HEK293 (cell line): ENCODE measurements around the gene PIK3CA.

Source experiments
- CTCF ChIA-PET: fragments of 350-600 bp; formaldehyde crosslinking; extraction: SDS; loops from one replicate; lab custom pipeline; 2021; ENCODE audit warnings: antibody characterized with exemption; lab: Yijun Ruan, JAX
- POLR2A ChIA-PET: fragments of 300-600 bp; formaldehyde crosslinking; extraction: SDS; loops from one replicate; lab custom pipeline; 2020; ENCODE audit warnings: antibody characterized with exemption, inconsistent platforms; lab: Yijun Ruan, JAX
- H3K27ac ChIP-seq: fragments of 200-500 bp; sonication (Bioruptor generic); 2 replicates; pipeline ENCODE4 v1.5.1; 2014; ENCODE audit warnings: low read depth, low read length, control low read depth, inconsistent platforms; ENCODE audit errors: extremely low read depth
- H3K36me3 ChIP-seq, 2 experiments: fragments of 200-500 bp in 1 of 2; sonication (Bioruptor generic) in 1 of 2; 1 replicate in 1 of 2; 2 replicates in 1 of 2; pipeline ENCODE4 v1.5.1; 2014 to 2017; ENCODE audit warnings: inconsistent platforms in 2 of 2, low read length in 2 of 2; ENCODE audit not compliant: control insufficient read depth in 2 of 2, insufficient read depth in 1 of 2
- H3K4me1 ChIP-seq: fragments of 200-500 bp; sonication (Bioruptor generic); 2 replicates; pipeline ENCODE4 v1.5.1; 2014; ENCODE audit warnings: mild to moderate bottlenecking, low read length, inconsistent platforms; ENCODE audit not compliant: control insufficient read depth, insufficient read depth
- H3K4me3 ChIP-seq: 2 replicates; pipeline ENCODE4 v1.5.1; 2011; ENCODE audit warnings: low read depth, mild to moderate bottlenecking, control low read depth, low read length, moderate library complexity
- H3K9me3 ChIP-seq: fragments of 200-500 bp; sonication (Bioruptor generic); 2 replicates; pipeline ENCODE4 v1.5.1; 2014; ENCODE audit warnings: low read depth, low read length, inconsistent platforms; ENCODE audit not compliant: control insufficient read depth, insufficient read depth
- BCL11B ChIP-seq: fragments of 450-650 bp; formaldehyde crosslinking; IDR thresholded peaks from 2 replicates; pipeline ENCODE4 v1.5.1; 2016; ENCODE audit warnings: low read depth, missing biosample characterization, missing genetic modification characterization
- HOXC10 ChIP-seq: sonication (generic); formaldehyde crosslinking; IDR thresholded peaks from 2 replicates; pipeline ENCODE4 v1.8.1; 2023; ENCODE audit warnings: mild to moderate bottlenecking, missing genetic modification reagents
- IKZF3 ChIP-seq: fragments of 450-650 bp; IDR thresholded peaks from 2 replicates; pipeline ENCODE4 v1.5.0; 2018; ENCODE audit warnings: missing biosample characterization, mild to moderate bottlenecking, missing genetic modification characterization, moderate library complexity
- KLF1 ChIP-seq: fragments of 450-650 bp; formaldehyde crosslinking; IDR thresholded peaks from 2 replicates; pipeline ENCODE4 v1.5.1; 2016; ENCODE audit warnings: missing biosample characterization, missing genetic modification characterization
- KLF7 ChIP-seq: fragments of 450-650 bp; formaldehyde crosslinking; IDR thresholded peaks from 2 replicates; pipeline ENCODE4 v1.5.1; 2016; ENCODE audit warnings: missing biosample characterization, missing genetic modification characterization, borderline replicate concordance
- PBX3 ChIP-seq: sonication (generic); formaldehyde crosslinking; IDR thresholded peaks from 2 replicates; pipeline ENCODE4 v1.8.1; 2022; ENCODE audit warnings: mild to moderate bottlenecking, moderate library complexity, missing genetic modification reagents
- PRDM6 ChIP-seq: fragments of 450-650 bp; formaldehyde crosslinking; IDR thresholded peaks from 2 replicates; pipeline ENCODE4 v1.5.1; 2017; ENCODE audit warnings: missing biosample characterization, missing genetic modification characterization
- RBAK ChIP-seq: fragments of 450-650 bp; formaldehyde crosslinking; IDR thresholded peaks from 2 replicates; pipeline ENCODE4 v1.5.1; 2016; ENCODE audit warnings: missing biosample characterization, missing genetic modification characterization
- SCRT1 ChIP-seq: fragments of 450-650 bp; formaldehyde crosslinking; IDR thresholded peaks from 2 replicates; pipeline ENCODE4 v1.5.1; 2016; ENCODE audit warnings: missing biosample characterization, missing genetic modification characterization, borderline replicate concordance
- WT1 ChIP-seq: fragments of 450-650 bp; formaldehyde crosslinking; IDR thresholded peaks from 2 replicates; pipeline ENCODE4 v1.5.1; 2016; ENCODE audit warnings: missing biosample characterization, missing genetic modification characterization
- YY1 ChIP-seq: fragments of 450-650 bp; formaldehyde crosslinking; IDR thresholded peaks from 2 replicates; pipeline ENCODE4 v1.5.1; 2018; ENCODE audit warnings: missing biosample characterization, missing genetic modification characterization
- ZBTB1 ChIP-seq: fragments of 450-650 bp; formaldehyde crosslinking; IDR thresholded peaks from 2 replicates; pipeline ENCODE4 v1.5.1; 2016; ENCODE audit warnings: missing biosample characterization, missing genetic modification characterization
- ZBTB11 ChIP-seq: fragments of 450-650 bp; formaldehyde crosslinking; conservative IDR thresholded peaks from 2 replicates; pipeline ENCODE4 v1.5.1; 2016; ENCODE audit warnings: low read depth, missing biosample characterization, missing genetic modification characterization
- ZBTB48 ChIP-seq: fragments of 450-650 bp; formaldehyde crosslinking; IDR thresholded peaks from 2 replicates; pipeline ENCODE4 v1.5.1; 2016; ENCODE audit warnings: missing biosample characterization, missing genetic modification characterization
- ZBTB7A ChIP-seq: fragments of 450-650 bp; formaldehyde crosslinking; IDR thresholded peaks from 2 replicates; pipeline ENCODE4 v1.5.1; 2016; ENCODE audit warnings: low read depth, missing biosample characterization, missing genetic modification characterization
- ZEB2 ChIP-seq: fragments of 450-650 bp; formaldehyde crosslinking; IDR thresholded peaks from 2 replicates; pipeline ENCODE4 v1.5.1; 2016; ENCODE audit warnings: missing biosample characterization, missing genetic modification characterization
- ZFP41 ChIP-seq: fragments of 450-650 bp; formaldehyde crosslinking; IDR thresholded peaks from 2 replicates; pipeline ENCODE4 v1.5.1; 2016; ENCODE audit warnings: missing biosample characterization, missing genetic modification characterization, borderline replicate concordance
- ZNF140 ChIP-seq: fragments of 450-650 bp; formaldehyde crosslinking; IDR thresholded peaks from 2 replicates; pipeline ENCODE4 v1.5.1; 2016; ENCODE audit warnings: missing biosample characterization, missing genetic modification characterization
- ZNF16 ChIP-seq: fragments of 450-650 bp; formaldehyde crosslinking; IDR thresholded peaks from 2 replicates; pipeline ENCODE4 v1.5.1; 2016; ENCODE audit warnings: low read depth, missing biosample characterization, missing genetic modification characterization
- ZNF175 ChIP-seq: fragments of 450-650 bp; formaldehyde crosslinking; IDR thresholded peaks from 2 replicates; pipeline ENCODE4 v1.5.1; 2016; ENCODE audit warnings: missing biosample characterization, missing genetic modification characterization
- ZNF354C ChIP-seq: fragments of 450-650 bp; formaldehyde crosslinking; IDR thresholded peaks from 2 replicates; pipeline ENCODE4 v1.5.1; 2016; ENCODE audit warnings: missing biosample characterization, missing genetic modification characterization, low read depth, borderline replicate concordance
- ZNF561 ChIP-seq: fragments of 450-650 bp; IDR thresholded peaks from 2 replicates; pipeline ENCODE4 v1.5.1; 2018; ENCODE audit warnings: missing biosample characterization, missing genetic modification characterization, borderline replicate concordance
- ZNF571 ChIP-seq: fragments of 450-650 bp; formaldehyde crosslinking; IDR thresholded peaks from 2 replicates; pipeline ENCODE4 v1.5.0; 2017; ENCODE audit warnings: missing biosample characterization, missing genetic modification characterization
- ZNF629 ChIP-seq: fragments of 450-650 bp; formaldehyde crosslinking; IDR thresholded peaks from 2 replicates; pipeline ENCODE4 v1.5.1; 2017; ENCODE audit warnings: missing biosample characterization, missing genetic modification characterization
- ZNF670 ChIP-seq: fragments of 450-650 bp; formaldehyde crosslinking; IDR thresholded peaks from 2 replicates; pipeline ENCODE4 v1.5.1; 2016; ENCODE audit warnings: missing biosample characterization, missing genetic modification characterization, low read depth
- ZNF830 ChIP-seq: fragments of 450-650 bp; IDR thresholded peaks from 2 replicates; pipeline ENCODE4 v1.5.0; 2018; ENCODE audit warnings: missing biosample characterization, missing genetic modification characterization, low read depth, mild to moderate bottlenecking, moderate library complexity
- ZSCAN23 ChIP-seq: fragments of 450-650 bp; formaldehyde crosslinking; IDR thresholded peaks from 2 replicates; pipeline ENCODE4 v1.5.1; 2016; ENCODE audit warnings: missing biosample characterization, missing genetic modification characterization
- ZSCAN5A ChIP-seq: fragments of 450-650 bp; formaldehyde crosslinking; IDR thresholded peaks from 2 replicates; pipeline ENCODE4 v1.5.1; 2016; ENCODE audit warnings: missing biosample characterization, missing genetic modification characterization

The PIK3CA gene

GRCh38 chr3:179196098-179196497 lies 47.9 kb downstream of the PIK3CA start:
- H3K9me3 ChIP-seq, result no peaks in the 10 kb centered on the region
- no peak overlapping the region for H3K27ac ChIP-seq
- H3K36me3 ChIP-seq, result peaks cover 0 to 5% of the 10 kb centered on the region in 2 experiments; a peak in 1 of 3 replicates
- POLR2A ChIA-PET, result no interaction called here
- CTCF ChIA-PET, result no interaction called here
- no peaks in the 10 kb centered on the region for H3K4me1 ChIP-seq
- H3K4me3 ChIP-seq, result no peak overlapping the region
- TF ChIP-seq ZNF830 (tag by site-specific recombination) (no peak), ZNF670 (no peak), ZNF354C (no peak), PRDM6 (tag by site-specific recombination) (peak; percentile 40; the same call in 1 of the 2 replicates), ZEB2 (tag by site-specific recombination) (no peak), ZNF561 (tag by site-specific recombination) (no peak)

- Histone ChIP-seq H3K36me3 (peaks cover 0 to 6% of the 10 kb centered on the region in 2 experiments; a peak in 1 of 3 replicates), H3K9me3 (no peaks in the 10 kb centered on the region), H3K4me3 (no peak overlapping the region), H3K27ac (no peak overlapping the region), H3K4me1 (no peaks in the 10 kb centered on the region)
- no peak for TF ChIP-seq ZSCAN5A
- TF ChIP-seq KLF1 (tag by site-specific recombination), result no peak
- no peak for TF ChIP-seq KLF7 (tag by site-specific recombination)
- TF ChIP-seq ZNF629, result no peak
- no peak for TF ChIP-seq HOXC10 (CRISPR knock-in tag)
- no peak for TF ChIP-seq ZNF16 (tag by site-specific recombination)
- TF ChIP-seq ZBTB1 (tag by site-specific recombination), result no peak
- no peak for TF ChIP-seq ZSCAN23 (tag by site-specific recombination)
- no peak for TF ChIP-seq IKZF3 (tag by site-specific recombination)
- TF ChIP-seq ZBTB7A, result no peak
- TF ChIP-seq ZBTB48 (tag by site-specific recombination), result no peak
- ChIA-PET CTCF (no interaction called here), POLR2A (no interaction called here)
Measured at GRCh38 chr3:179196700-179197099, 48.5 kb downstream of the PIK3CA start.

- H3K9me3 ChIP-seq, result no peaks in the 10 kb centered on the region
- no peaks in the 10 kb centered on the region for H3K4me1 ChIP-seq
- ChIA-PET POLR2A (no interaction called here), CTCF (no interaction called here)
- H3K4me3 ChIP-seq, result no peak overlapping the region
- no peak overlapping the region for H3K27ac ChIP-seq
- H3K36me3 ChIP-seq, result peaks cover 0 to 18% of the 10 kb centered on the region in 2 experiments; a peak in 1 of 3 replicates
- TF ChIP-seq ZNF571 (tag by site-specific recombination) (no peak), ZNF140 (tag by site-specific recombination) (no peak), ZFP41 (no peak), ZNF175 (no peak), WT1 (tag by site-specific recombination) (no peak), PBX3 (CRISPR knock-in tag) (no peak), ZBTB11 (tag by site-specific recombination) (no peak), BCL11B (tag by site-specific recombination) (no peak), ZNF561 (tag by site-specific recombination) (no peak), RBAK (no peak), YY1 (no peak), SCRT1 (tag by site-specific recombination) (no peak)
Measured at GRCh38 chr3:179200790-179201189, 52.6 kb downstream of the PIK3CA start.
